HG03442 (cell line): Measurements from ENCODE around the gene OGDH.

ENCODE experiments used
- ATAC-seq: cut with Tn5 transposase; IDR thresholded peaks from one replicate; pipeline ENCODE4 v1.9.1; 2021; ENCODE audit warnings: mild to moderate bottlenecking, moderate library complexity; ENCODE audit not compliant: unreplicated experiment

The OGDH gene

GRCh38 chr7:44617225-44617890 lies 10.9 kb downstream of the OGDH start:
- ATAC-seq = peak; percentile 49

DNA sequence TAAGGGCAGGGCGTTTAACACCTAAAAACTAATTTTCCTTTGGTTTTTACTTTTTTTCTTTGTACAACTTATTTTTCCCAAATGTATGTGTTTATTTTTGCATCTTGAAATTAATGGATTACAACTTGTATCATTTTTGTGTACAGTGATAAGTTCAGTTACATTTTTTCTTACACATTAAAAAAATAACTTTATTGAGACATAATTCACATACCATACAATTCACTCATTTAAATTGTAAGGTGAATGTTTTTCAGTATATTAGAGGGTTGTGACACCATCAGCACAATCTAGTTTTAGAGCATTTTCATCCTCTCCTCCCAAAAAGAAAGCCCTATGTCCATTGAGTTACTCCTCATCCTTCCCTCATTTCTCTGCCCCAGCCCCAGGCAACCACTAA lies 11.6 kb downstream of the OGDH start:
- no peak for ATAC-seq

- no peak for ATAC-seq
Observed at GRCh38 chr7:44618753-44619152, 12.3 kb downstream of the OGDH start.

GRCh38 chr7:44621034-44621749 lies 14.8 kb downstream of the OGDH start:
- no peak for ATAC-seq

- no peak for ATAC-seq
Observed at GRCh38 chr7:44621750-44622103, 15.3 kb downstream of the OGDH start.

GRCh38 chr7:44622342-44623151 lies 16.1 kb downstream of the OGDH start:
- ATAC-seq = peak; percentile 75

- ATAC-seq = no peak
Observed at GRCh38 chr7:44624318-44624717, 17.9 kb downstream of the OGDH start.

DNA sequence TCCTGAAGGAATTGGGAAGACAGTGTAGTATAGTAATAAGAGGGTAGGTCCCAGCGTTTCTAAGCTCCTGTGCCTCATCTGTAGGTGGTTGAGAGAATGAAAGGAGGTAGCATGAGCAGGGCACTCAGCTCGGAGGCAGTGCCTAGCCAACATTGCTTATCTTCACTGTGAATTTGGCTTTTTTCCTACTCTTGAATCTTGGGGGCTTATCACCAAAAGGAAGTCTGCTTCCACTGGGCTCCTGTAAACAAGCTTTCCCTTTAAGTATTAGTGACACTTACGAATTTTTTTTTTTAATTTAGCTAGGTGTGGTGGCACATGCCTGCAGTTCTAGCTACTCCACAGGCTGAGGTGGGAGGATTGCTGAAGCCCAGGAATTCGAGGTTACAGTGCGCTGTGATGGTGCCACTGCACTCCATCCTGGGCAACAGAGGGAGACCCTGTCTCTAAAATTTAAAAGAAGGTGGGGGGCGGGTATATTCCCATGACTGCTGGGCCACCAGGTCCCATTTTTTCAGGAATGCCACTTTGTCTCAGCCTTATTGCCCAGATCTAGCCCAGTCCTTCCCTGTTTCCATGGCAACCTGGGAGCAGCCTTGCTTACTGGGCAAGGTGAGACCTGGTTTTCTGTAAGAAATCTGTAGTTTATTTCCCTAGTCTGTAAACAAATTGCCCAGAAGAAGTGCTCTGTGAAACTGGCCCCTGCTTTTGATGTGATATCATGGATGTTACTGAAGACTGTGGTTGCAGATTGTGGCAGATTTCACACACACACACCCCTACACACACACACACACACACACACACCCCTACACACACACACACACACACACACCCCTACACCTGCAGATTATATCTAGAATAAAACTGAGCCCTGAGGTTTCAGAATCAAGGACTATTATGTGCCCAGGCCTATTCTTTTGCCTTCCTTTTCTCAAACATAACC lies 19.4 kb downstream of the OGDH start:
- ATAC-seq = no peak

DNA sequence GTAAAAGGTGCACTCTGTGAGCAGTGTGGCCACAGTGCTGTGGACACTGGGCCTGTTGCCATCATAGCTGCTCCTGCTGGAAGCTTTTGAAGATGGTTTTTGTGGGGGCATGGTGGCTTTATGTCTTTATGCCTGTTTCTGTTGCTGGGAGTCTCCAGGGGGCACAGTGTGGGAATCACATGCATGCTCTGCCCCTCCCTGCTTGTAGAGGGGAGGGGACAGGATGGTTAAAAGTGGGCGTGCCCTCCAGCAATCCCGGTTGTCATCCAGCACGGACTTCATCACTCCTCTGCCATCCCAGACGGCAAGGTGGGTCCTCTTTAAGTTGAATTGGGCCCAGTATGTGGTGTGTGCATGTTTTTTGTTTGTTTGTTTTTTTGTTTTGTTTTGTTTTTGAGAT lies 20.2 kb downstream of the OGDH start:
- no peak for ATAC-seq

DNA sequence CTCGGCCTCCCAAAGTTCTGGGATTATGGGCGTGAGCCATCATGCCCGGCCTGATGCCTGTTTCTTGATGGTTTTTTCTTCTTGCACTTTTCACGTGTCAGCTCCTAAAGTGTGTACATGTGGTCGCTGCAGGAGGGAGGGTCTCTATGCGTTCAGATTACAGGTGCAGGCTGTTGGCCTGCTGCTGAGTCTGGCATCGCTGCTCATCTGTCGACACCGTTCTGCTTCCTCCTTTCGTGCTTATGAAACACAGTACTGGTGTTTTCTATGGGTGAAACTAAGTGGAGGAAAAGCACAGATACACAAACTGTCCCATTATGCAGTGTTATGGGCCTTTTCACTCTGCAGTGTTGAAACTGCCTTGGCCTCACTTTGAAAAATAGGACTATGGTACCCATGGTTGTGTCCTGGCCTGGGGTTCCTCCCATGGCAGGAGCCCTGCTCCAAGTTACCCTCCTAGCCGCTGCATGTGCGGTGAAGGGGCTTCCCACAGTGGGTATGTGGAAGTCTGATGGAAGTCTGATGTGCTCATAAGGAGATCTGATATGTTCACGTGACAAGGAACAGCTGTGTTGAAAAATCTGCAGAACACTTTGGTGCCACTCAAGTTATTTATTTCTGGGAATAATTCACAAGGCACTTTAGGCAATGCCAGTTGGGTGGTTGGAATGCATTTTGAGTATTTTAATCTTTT lies 23.5 kb downstream of the OGDH start:
- ATAC-seq = no peak

DNA sequence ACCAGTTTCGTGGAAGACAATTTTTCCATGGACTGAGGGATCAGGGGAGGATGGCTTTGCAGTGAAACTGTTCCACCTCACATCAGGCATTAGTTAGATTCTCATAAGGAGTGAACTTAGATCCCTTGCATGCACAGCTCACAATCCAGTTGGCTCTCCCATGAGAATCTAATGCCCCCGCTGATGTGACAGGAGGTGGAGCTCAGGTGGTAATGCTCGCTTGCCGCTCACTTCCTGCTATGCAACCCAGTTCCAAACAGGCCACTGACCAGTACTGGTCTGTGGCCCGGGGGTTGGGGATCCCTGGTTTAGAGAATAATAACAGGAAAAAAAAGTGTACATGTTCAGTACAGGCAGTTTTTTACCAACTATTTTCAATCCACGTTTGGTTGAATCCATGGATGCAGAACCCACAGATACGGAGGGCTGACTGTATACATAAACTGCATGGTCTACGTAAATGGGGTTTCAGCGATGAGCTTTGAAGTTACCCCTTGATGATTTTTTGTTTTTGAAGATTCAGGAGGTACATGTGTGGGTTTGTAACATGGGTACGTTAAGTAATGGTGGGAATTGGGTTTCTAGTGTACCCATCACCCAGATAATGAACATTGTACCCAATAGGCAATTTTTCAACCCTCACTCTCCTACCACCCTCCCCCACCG lies 24.5 kb downstream of the OGDH start:
- ATAC-seq = no peak

GRCh38 chr7:44631458-44632115 lies 25.2 kb downstream of the OGDH start:
- no peak for ATAC-seq

DNA sequence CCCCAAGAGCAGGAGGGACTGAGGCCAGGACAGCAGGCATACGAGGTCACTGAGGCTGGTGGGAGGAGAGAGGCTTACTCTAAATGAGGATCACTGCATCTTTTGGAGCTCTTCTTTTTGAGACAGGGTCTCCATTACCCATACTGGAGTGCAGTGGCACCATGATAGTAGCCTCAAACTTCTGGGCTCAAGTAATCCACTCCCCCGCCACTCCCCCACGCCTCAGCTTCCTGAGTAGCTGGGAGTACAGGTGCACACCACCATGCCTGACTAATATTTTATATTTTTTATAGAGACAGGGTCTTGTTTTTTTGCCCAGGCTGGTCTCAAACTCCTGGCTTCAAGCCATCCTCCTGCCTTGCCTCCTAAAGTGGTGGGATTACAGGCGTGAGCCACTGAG lies 25.8 kb downstream of the OGDH start:
- no peak for ATAC-seq

GRCh38 chr7:44633254-44634186 lies 27.1 kb downstream of the OGDH start:
- peak; percentile 56 for ATAC-seq

DNA sequence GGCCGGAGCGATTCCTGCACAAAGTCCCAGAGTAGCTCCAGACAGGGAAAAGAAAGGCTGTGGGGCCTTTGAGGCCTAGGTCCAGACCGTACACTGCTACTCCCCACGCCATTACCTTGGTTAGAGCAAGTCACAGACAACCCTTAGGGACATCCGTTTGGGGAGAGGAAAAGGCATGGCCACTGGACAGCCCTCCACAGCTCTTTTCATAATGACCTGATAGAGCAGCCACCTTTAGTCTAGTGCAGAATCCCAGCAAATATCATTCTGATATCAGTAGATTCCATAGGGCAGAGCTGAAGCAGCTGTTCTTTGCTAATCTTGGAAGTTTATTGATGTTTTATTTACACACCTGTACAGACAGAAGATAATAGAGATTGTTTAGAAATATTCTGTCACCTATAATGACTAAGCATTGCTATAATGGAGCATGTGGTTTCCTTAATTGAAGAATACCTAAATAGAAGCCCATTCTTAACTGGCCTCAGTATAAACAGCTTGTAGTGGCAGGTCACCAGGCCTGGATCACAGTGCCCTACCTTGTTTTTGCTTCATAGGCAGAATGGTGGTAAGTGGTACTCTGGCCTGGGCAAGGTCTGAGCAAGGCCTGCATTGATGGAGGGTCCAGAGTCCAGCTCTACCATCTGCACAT lies 27.9 kb downstream of the OGDH start:
- no peak for ATAC-seq

GRCh38 chr7:44634839-44635591 lies 28.6 kb downstream of the OGDH start:
- ATAC-seq = no peak

DNA sequence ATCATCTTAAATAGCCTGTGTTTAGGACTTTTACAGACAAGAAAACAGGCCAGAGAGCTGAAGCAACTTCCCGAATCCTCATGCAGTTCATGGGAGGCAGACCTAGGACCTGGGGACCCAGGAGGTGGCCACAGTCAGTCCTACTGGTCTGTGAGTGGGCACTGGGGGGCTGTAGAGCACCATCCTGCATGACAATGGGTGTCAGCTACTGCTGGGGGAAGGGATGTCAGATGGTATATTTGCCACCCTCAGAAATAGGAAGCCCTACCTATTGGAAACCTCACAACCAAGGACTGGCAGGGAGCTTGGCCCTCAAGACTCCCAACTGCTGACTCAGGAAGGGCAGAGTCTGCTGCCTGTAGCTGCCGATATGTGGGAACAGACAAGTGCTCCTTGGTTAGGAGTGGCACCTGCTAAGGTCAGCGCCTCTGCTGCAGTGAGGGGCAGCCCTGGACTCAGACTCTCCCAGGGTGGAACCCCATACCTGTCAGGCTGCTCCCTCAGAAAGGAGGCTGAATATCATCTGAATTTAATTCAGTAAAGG lies 29.7 kb downstream of the OGDH start:
- ATAC-seq = no peak
